ENCODE measurements around the gene IFI44L.

IFI44L gene

DNA sequence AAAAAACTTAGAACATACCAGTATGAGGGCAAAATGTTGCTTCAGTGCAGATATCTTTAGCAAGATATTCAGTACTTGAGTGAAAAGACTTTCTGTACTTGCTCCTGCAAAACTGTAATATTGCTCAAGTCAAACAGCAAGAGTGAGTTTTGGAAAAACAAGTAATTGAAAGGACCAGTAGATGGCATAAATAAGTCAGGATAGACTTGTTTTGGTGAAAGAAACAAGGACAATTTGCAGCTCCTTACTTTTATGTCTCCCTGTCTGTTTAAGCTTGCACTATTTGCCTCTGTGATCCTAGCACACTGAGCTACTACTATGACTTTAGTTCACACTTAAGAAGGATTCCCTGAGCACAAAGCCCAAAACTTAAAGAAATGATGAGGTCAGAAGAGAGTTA is 68.4 kb downstream of the IFI44L start:
- DNase-seq (ENCODE audit: low read depth in 2 of 2): no peak

DNA sequence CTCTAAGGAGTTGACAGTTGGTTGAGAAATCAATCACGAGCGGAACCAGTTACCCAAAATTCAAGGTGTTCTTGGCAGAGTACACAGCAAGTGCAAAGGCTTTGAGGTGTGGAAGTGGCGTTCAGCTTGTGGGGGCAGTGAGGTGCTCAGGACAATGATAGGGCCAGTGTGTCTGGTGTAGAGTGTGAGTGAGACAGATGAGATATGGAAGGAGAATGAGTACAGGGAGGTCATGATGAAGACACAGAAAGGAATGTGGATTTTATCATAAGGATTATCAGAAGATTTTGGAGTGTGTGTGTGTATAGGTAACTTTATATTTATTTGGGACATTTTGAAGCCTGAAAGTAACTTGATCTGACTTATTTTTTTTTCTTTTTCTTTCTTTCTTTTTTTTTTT is 70.3 kb downstream of the IFI44L start:
- DNase-seq (ENCODE audit: low read depth in 2 of 2): no peak

GRCh38 chr1:78691995-78692747 is 71.9 kb downstream of the IFI44L start:
- DNase-seq (ENCODE audit: low read depth in 2 of 2): no peak
